MM.1S (cell line): ENCODE data around the gene ABCA3.

Experiments used
- DNase-seq: peaks from one replicate; pipeline ENCODE4 v3.0.0-alpha.2; 2015
- H2AFZ ChIP-seq: fragments of 300-600 bp; sonication (generic); 2 replicates; pipeline ENCODE4 v1.6.0; 2016; ENCODE audit warnings: antibody characterized with exemption, low read length
- H3F3A ChIP-seq: fragments of 300-600 bp; sonication (generic); 2 replicates; pipeline ENCODE4 v1.6.1; 2016; ENCODE audit warnings: mild to moderate bottlenecking, antibody characterized with exemption, low read length, moderate library complexity, mixed read lengths; ENCODE audit not compliant: insufficient read depth
- H3K27ac ChIP-seq: fragments of 300-600 bp; sonication (generic); 2 replicates; pipeline ENCODE4 v1.5.1; 2016; ENCODE audit warnings: mild to moderate bottlenecking, low read length
- H3K27me3 ChIP-seq: fragments of 300-600 bp; sonication (generic); replicated peaks from 2 replicates; pipeline ENCODE4 v1.6.0; 2016; ENCODE audit warnings: low read length; ENCODE audit not compliant: insufficient read depth
- H3K36me3 ChIP-seq: fragments of 300-600 bp; sonication (generic); replicated peaks from 2 replicates; pipeline ENCODE4 v1.6.1; 2016; ENCODE audit warnings: mild to moderate bottlenecking, low read length, mixed read lengths; ENCODE audit not compliant: insufficient read depth
- H3K4me1 ChIP-seq: fragments of 300-600 bp; sonication (generic); 2 replicates; pipeline ENCODE4 v1.6.1; 2016; ENCODE audit warnings: low read length, mixed read lengths
- H3K4me2 ChIP-seq: fragments of 300-600 bp; sonication (generic); 2 replicates; pipeline ENCODE4 v1.6.0; 2016; ENCODE audit warnings: low read depth, low read length
- H3K4me3 ChIP-seq: fragments of 300-600 bp; sonication (generic); 2 replicates; pipeline ENCODE4 v1.5.1; 2016; ENCODE audit warnings: low read length, mixed read lengths
- H3K79me2 ChIP-seq: fragments of 300-600 bp; sonication (generic); 2 replicates; pipeline ENCODE4 v1.6.1; 2016; ENCODE audit warnings: mixed run types, low read length, mixed read lengths
- H3K9ac ChIP-seq: fragments of 300-600 bp; sonication (generic); 2 replicates; pipeline ENCODE4 v1.6.1; 2016; ENCODE audit warnings: low read length, mixed read lengths
- H3K9me2 ChIP-seq: fragments of 300-600 bp; sonication (generic); replicated peaks from 2 replicates; pipeline ENCODE4 v1.6.1; 2016; ENCODE audit warnings: mild to moderate bottlenecking, low read length, mixed read lengths; ENCODE audit not compliant: insufficient read depth
- H3K9me3 ChIP-seq: fragments of 300-600 bp; sonication (generic); replicated peaks from 2 replicates; pipeline ENCODE4 v1.6.1; 2016; ENCODE audit warnings: mild to moderate bottlenecking, low read length, mixed read lengths; ENCODE audit not compliant: insufficient read depth
- H4K20me1 ChIP-seq: fragments of 300-600 bp; sonication (generic); 2 replicates; pipeline ENCODE4 v1.6.1; 2016; ENCODE audit warnings: mild to moderate bottlenecking, low read length, moderate library complexity, mixed read lengths; ENCODE audit not compliant: insufficient read depth
- CTCF ChIP-seq: fragments of 300-600 bp; sonication (generic); IDR thresholded peaks from 2 replicates; pipeline ENCODE4 v1.5.1; 2016; ENCODE audit warnings: antibody characterized with exemption, low read length, mixed read lengths
- EZH2 ChIP-seq: fragments of 300-600 bp; sonication (generic); optimal IDR thresholded peaks from 2 replicates; pipeline ENCODE3; 2017; ENCODE audit warnings: low read depth, mild to moderate bottlenecking, antibody characterized with exemption, low read length, mixed read lengths
- EZH2phosphoT487 ChIP-seq: fragments of 300-600 bp; sonication (generic); IDR thresholded peaks from 2 replicates; pipeline ENCODE4 v1.6.1; 2018; ENCODE audit warnings: antibody characterized with exemption, low read length

Gene ABCA3

GRCh38 chr16:2229632-2230250 is 110.8 kb downstream of the ABCA3 start:
- no peak for DNase-seq
- no peak overlapping the region for H3K4me3 ChIP-seq
- H3K27ac ChIP-seq: no peak overlapping the region

GRCh38 chr16:2229091-2229490 is 111.4 kb downstream of the ABCA3 start:
- H3K36me3 ChIP-seq: no peaks in the 10 kb centered on the region
- H3K4me2 ChIP-seq: no peak overlapping the region
- peaks cover 47% of the 10 kb centered on the region for H3K79me2 ChIP-seq

More at GRCh38 chr16:2229632-2230250, 110.8 kb downstream of the ABCA3 start:
- H3K9me2 ChIP-seq: no peaks in the 10 kb centered on the region
- H3K4me2 ChIP-seq: no peak overlapping the region
- no peak overlapping the region for H3K9ac ChIP-seq
- no peaks in the 10 kb centered on the region for H3K27me3 ChIP-seq
- no peaks in the 10 kb centered on the region for H3F3A ChIP-seq
- H3K36me3 ChIP-seq: no peaks in the 10 kb centered on the region
- H3K9me3 ChIP-seq: no peaks in the 10 kb centered on the region
- H2AFZ ChIP-seq: no peak overlapping the region
- no peaks in the 10 kb centered on the region for H3K4me1 ChIP-seq
- H4K20me1 ChIP-seq: no peaks in the 10 kb centered on the region
- peaks cover 41% of the 10 kb centered on the region for H3K79me2 ChIP-seq
- no peak for TF ChIP-seq EZH2phosphoT487
- no peak for TF ChIP-seq CTCF
- no peak for TF ChIP-seq EZH2

GRCh38 chr16:2228161-2228824 is 112.2 kb downstream of the ABCA3 start:
- TF ChIP-seq CTCF (no peak), EZH2phosphoT487 (no peak), EZH2 (no peak)
- H3K36me3 ChIP-seq: no peaks in the 10 kb centered on the region

More at GRCh38 chr16:2229091-2229490, 111.4 kb downstream of the ABCA3 start:
- DNase-seq: no peak
- Histone ChIP-seq H2AFZ (no peak overlapping the region), H3K9ac (no peak overlapping the region), H3K27me3 (no peaks in the 10 kb centered on the region), H3K9me2 (no peaks in the 10 kb centered on the region), H3K9me3 (no peaks in the 10 kb centered on the region), H3K4me1 (no peaks in the 10 kb centered on the region), H3K4me3 (no peak overlapping the region), H3F3A (no peaks in the 10 kb centered on the region), H4K20me1 (no peaks in the 10 kb centered on the region), H3K27ac (no peak overlapping the region)
- TF ChIP-seq CTCF: no peak

More at GRCh38 chr16:2228161-2228824, 112.2 kb downstream of the ABCA3 start:
- Histone ChIP-seq H4K20me1 (no peaks in the 10 kb centered on the region), H3K4me3 (no peak overlapping the region), H3K79me2 (peaks cover 53% of the 10 kb centered on the region), H3K9ac (no peak overlapping the region), H3K9me2 (no peaks in the 10 kb centered on the region), H2AFZ (no peak overlapping the region), H3K27me3 (no peaks in the 10 kb centered on the region), H3F3A (no peaks in the 10 kb centered on the region), H3K4me2 (no peak overlapping the region), H3K27ac (no peak overlapping the region), H3K9me3 (no peaks in the 10 kb centered on the region), H3K4me1 (no peaks in the 10 kb centered on the region)
- DNase-seq: no peak
